ENCODE results near the gene ETF1. TPM values are rescaled to one million over a fixed set of nuclear protein-coding genes. Genes with fewer than 3 reads are reported as not detected.

The ETF1 gene
- total RNA-seq, 2 donors from 2014 or later: 106 to 109 TPM

DNA sequence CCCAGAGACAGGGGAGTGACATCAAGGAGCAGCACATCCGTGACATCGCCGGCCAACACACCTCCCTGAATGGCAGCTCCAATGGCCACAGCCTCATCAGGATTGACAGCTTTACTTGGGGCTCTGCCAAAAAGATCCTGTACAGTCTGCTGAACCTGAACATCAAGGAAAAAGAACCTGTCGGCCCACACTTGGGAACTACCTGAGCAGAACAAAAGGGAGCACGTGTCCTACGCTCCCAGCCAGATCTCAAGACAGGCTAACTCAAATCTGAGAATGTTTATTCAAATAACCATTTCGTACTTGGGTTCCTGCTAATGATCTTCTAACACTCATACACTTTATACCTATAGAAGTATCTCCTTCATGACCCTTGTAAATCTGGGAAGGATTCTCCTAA is 16.9 kb upstream of the ETF1 start:
- Histone ChIP-seq H3K27me3 (ENCODE audit: control insufficient read depth, insufficient read depth, low read length, poor library complexity, severe bottlenecking) (no peaks in the 10 kb centered on the region), H3K4me1 (ENCODE audit: control insufficient read depth, insufficient read depth, low read length) (no peaks in the 10 kb centered on the region), H3K27ac (ENCODE audit: low read depth, low read length) (no peak overlapping the region), H3K36me3 (ENCODE audit: control insufficient read depth, insufficient read depth, low read length) (peaks cover 91% of the 10 kb centered on the region), H3K9ac (ENCODE audit: extremely low read depth, low read length, poor library complexity, severe bottlenecking) (no peak overlapping the region), H3K4me3 (ENCODE audit: low read length) (no peak overlapping the region), H3K9me3 (ENCODE audit: control insufficient read depth, low read length) (no peaks in the 10 kb centered on the region)
- TF ChIP-seq, protein P1, sequence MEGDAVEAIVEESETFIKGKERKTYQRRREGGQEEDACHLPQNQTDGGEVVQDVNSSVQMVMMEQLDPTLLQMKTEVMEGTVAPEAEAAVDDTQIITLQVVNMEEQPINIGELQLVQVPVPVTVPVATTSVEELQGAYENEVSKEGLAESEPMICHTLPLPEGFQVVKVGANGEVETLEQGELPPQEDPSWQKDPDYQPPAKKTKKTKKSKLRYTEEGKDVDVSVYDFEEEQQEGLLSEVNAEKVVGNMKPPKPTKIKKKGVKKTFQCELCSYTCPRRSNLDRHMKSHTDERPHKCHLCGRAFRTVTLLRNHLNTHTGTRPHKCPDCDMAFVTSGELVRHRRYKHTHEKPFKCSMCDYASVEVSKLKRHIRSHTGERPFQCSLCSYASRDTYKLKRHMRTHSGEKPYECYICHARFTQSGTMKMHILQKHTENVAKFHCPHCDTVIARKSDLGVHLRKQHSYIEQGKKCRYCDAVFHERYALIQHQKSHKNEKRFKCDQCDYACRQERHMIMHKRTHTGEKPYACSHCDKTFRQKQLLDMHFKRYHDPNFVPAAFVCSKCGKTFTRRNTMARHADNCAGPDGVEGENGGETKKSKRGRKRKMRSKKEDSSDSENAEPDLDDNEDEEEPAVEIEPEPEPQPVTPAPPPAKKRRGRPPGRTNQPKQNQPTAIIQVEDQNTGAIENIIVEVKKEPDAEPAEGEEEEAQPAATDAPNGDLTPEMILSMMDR (conservative IDR thresholded peaks at IDR 0.05): no peak
- H3K27ac Mint-ChIP-seq: no peak overlapping the region
- no peaks in the 10 kb centered on the region for H3K9me3 Mint-ChIP-seq
- 90 to 96% methylated on average over 7 of the region's 7 CpGs for WGBS, 2 experiments (ENCODE audit: insufficient coverage in 1 of 2, insufficient read length in 1 of 2)
- no peak overlapping the region for H3K4me3 Mint-ChIP-seq
- H3K4me1 Mint-ChIP-seq: no peaks in the 10 kb centered on the region
- DNase-seq: no peak
- peaks cover 78% of the 10 kb centered on the region for H3K36me3 Mint-ChIP-seq (ENCODE audit: low read depth)
- H3K27me3 Mint-ChIP-seq (ENCODE audit: insufficient read depth): no peaks in the 10 kb centered on the region

DNA sequence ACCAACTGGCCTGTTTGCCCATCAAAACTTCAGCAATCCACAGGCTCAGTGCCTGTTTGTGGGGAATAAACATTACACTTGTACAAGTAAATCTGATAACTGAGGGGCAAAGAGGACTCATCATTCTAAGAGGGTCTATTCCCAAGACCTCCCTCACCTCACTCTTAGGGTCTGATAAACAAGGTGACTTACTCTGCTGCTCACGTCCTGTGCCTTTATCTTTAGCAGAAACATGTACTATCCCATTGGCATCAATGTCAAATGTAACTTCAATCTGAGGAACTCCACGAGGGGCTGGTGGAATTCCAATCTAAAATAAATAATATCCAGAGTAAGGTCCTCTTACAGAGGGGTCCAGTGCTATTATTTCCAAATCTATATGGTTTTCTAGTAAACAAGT is 14.6 kb upstream of the ETF1 start:
- Mint-ChIP-seq H3K36me3 (ENCODE audit: low read depth) (peaks cover 79% of the 10 kb centered on the region), H3K4me3 (no peak overlapping the region), H3K9me3 (no peaks in the 10 kb centered on the region), H3K27ac (no peak overlapping the region), H3K27me3 (ENCODE audit: insufficient read depth) (no peaks in the 10 kb centered on the region), H3K4me1 (no peaks in the 10 kb centered on the region)
- Histone ChIP-seq H3K27me3 (ENCODE audit: control insufficient read depth, insufficient read depth, low read length, poor library complexity, severe bottlenecking) (no peaks in the 10 kb centered on the region), H3K4me1 (ENCODE audit: control insufficient read depth, insufficient read depth, low read length) (no peaks in the 10 kb centered on the region), H3K36me3 (ENCODE audit: control insufficient read depth, insufficient read depth, low read length) (peaks cover 87% of the 10 kb centered on the region), H3K27ac (ENCODE audit: low read depth, low read length) (no peak overlapping the region), H3K4me3 (ENCODE audit: low read length) (no peak overlapping the region), H3K9me3 (ENCODE audit: control insufficient read depth, low read length) (no peaks in the 10 kb centered on the region), H3K9ac (ENCODE audit: extremely low read depth, low read length, poor library complexity, severe bottlenecking) (no peak overlapping the region)
- WGBS, 2 experiments (ENCODE audit: insufficient coverage in 1 of 2, insufficient read length in 1 of 2): 86 to 91% methylated on average over 1 to 2 of the region's 2 CpGs
- TF ChIP-seq, protein P1 (conservative IDR thresholded peaks at IDR 0.05): no peak
- no peak for DNase-seq

DNA sequence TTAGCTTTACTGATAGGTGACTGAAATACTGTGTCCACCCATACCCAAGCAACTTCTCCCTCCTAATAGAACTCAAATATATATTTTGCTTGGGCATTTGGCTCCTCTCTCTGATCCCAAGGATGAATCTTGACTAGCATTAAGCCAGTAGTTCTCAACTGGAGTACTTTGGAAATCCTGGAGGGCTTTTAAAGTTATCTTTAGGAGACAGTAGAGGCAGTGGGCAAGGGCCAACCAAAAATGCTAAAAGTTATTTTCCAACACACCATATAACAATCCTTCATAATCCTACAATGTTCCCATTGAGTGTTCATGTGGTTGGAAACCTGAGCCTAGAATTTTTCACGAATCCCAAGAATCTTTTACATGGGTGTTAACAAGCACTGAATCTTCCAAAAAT is 11.1 kb upstream of the ETF1 start:
- Histone ChIP-seq H3K9me3 (ENCODE audit: control insufficient read depth, low read length) (no peaks in the 10 kb centered on the region), H3K36me3 (ENCODE audit: control insufficient read depth, insufficient read depth, low read length) (peaks cover 59% of the 10 kb centered on the region), H3K4me3 (ENCODE audit: low read length) (no peak overlapping the region), H3K27me3 (ENCODE audit: control insufficient read depth, insufficient read depth, low read length, poor library complexity, severe bottlenecking) (no peaks in the 10 kb centered on the region), H3K27ac (ENCODE audit: low read depth, low read length) (no peak overlapping the region), H3K9ac (ENCODE audit: extremely low read depth, low read length, poor library complexity, severe bottlenecking) (no peak overlapping the region), H3K4me1 (ENCODE audit: control insufficient read depth, insufficient read depth, low read length) (no peaks in the 10 kb centered on the region)
- Mint-ChIP-seq H3K9me3 (no peaks in the 10 kb centered on the region), H3K36me3 (ENCODE audit: low read depth) (peaks cover 57% of the 10 kb centered on the region), H3K27me3 (ENCODE audit: insufficient read depth) (no peaks in the 10 kb centered on the region), H3K4me1 (no peaks in the 10 kb centered on the region), H3K27ac (no peak overlapping the region), H3K4me3 (no peak overlapping the region)
- WGBS, 2 experiments (ENCODE audit: insufficient coverage in 1 of 2, insufficient read length in 1 of 2): 91 to 100% methylated on average over 1 of the region's 1 CpG
- DNase-seq: no peak
- TF ChIP-seq, protein P1 (conservative IDR thresholded peaks at IDR 0.05): no peak

Data from endodermal cell (in vitro differentiated cells).